H1 (cell line): ENCODE results near the gene DGCR8. TPM values are rescaled to one million over a fixed set of nuclear protein-coding genes. Genes with fewer than 3 reads are reported as not detected.

Experiments used
- CTCF ChIA-PET: fragments of 300-600 bp; sonication (Branson Sonifier 250); formaldehyde crosslinking; loops from one replicate; lab custom pipeline; 2021; ENCODE audit not compliant: partially characterized antibody; lab: Charles Lee
- POLR2A ChIA-PET: fragments of 300-600 bp; sonication (Branson Sonifier 250); formaldehyde crosslinking; loops from one replicate; lab custom pipeline; 2021; ENCODE audit warnings: inconsistent platforms; ENCODE audit not compliant: partially characterized antibody; lab: Charles Lee
- DNase-seq, 2 experiments: peaks; one replicate each; pipeline versions ENCODE4 v3.0.0 to v3.0.0-alpha.2; 2010 to 2022; ENCODE audit warnings: low spot score in 2 of 2, low read depth in 1 of 2, mixed read lengths in 1 of 2
- FAIRE-seq: peaks from 2 replicates; lab custom pipeline; 2011; peaks lifted over from hg19 to GRCh38; lab: Jason Lieb, UNC
- H2AFZ ChIP-seq: 2 replicates; pipeline ENCODE4 v1.8.1; 2012; ENCODE audit warnings: low read length, inconsistent platforms
- H2AK5ac ChIP-seq: 2 replicates; pipeline ENCODE4 v1.6.1; 2013; ENCODE audit warnings: low read depth, low read length
- H2BK120ac ChIP-seq: replicated peaks from 2 replicates; pipeline ENCODE3; 2013; ENCODE audit warnings: low read depth, low read length, inconsistent platforms
- H2BK12ac ChIP-seq: 2 replicates; pipeline ENCODE4 v1.6.1; 2013; ENCODE audit warnings: low read depth, low read length
- H2BK15ac ChIP-seq: 2 replicates; pipeline ENCODE4 v1.6.1; 2013; ENCODE audit warnings: low read length
- H2BK20ac ChIP-seq: 2 replicates; pipeline ENCODE4 v1.6.1; 2013; ENCODE audit warnings: low read length
- H2BK5ac ChIP-seq: 2 replicates; pipeline ENCODE4 v1.6.1; 2013; ENCODE audit warnings: low read depth, low read length
- H3K14ac ChIP-seq: 2 replicates; pipeline ENCODE4 v1.6.1; 2013; ENCODE audit warnings: inconsistent platforms; ENCODE audit not compliant: insufficient read length
- H3K18ac ChIP-seq: 2 replicates; pipeline ENCODE4 v1.6.1; 2013; ENCODE audit warnings: low read length; ENCODE audit errors: extremely low read depth
- H3K23ac ChIP-seq: 2 replicates; pipeline ENCODE4 v1.6.1; 2013; ENCODE audit warnings: inconsistent platforms; ENCODE audit not compliant: insufficient read length
- H3K23me2 ChIP-seq: 2 replicates; pipeline ENCODE4 v1.6.1; 2013; ENCODE audit warnings: low read depth, low read length
- H3K27ac ChIP-seq: 2 replicates; pipeline ENCODE4 v1.6.1; 2011; ENCODE audit warnings: low read depth, low read length, inconsistent platforms
- H3K27me3 ChIP-seq, 4 experiments: replicated peaks in 1 of 4; 1 replicate in 1 of 4; 2 replicates in 3 of 4; pipeline versions ENCODE4 v1.6.1 to v1.8.1; 2011 to 2013; ENCODE audit warnings: low read length in 3 of 4, mild to moderate bottlenecking in 3 of 4, inconsistent platforms in 2 of 4, mixed read lengths in 2 of 4, moderate library complexity in 1 of 4; ENCODE audit not compliant: control insufficient read depth in 3 of 4, insufficient read depth in 3 of 4; ENCODE audit errors: extremely low read depth in 1 of 4
- H3K36me3 ChIP-seq, 4 experiments: 2 replicates each; pipeline versions ENCODE4 v1.6.1 to v1.8.1; 2011 to 2013; ENCODE audit warnings: mild to moderate bottlenecking in 4 of 4, low read length in 3 of 4, moderate library complexity in 2 of 4, control low read depth in 1 of 4, inconsistent platforms in 1 of 4; ENCODE audit not compliant: insufficient read depth in 4 of 4, control insufficient read depth in 2 of 4
- H3K4ac ChIP-seq: replicated peaks from 2 replicates; pipeline ENCODE3; 2013; ENCODE audit warnings: low read length, low read depth, mixed read lengths, inconsistent platforms; ENCODE audit not compliant: insufficient read length
- H3K4me1 ChIP-seq, 4 experiments: replicated peaks in 1 of 4; 1 replicate in 1 of 4; 2 replicates in 3 of 4; pipeline versions ENCODE4 v1.6.1 to v1.8.1; 2011 to 2013; ENCODE audit warnings: low read length in 3 of 4, inconsistent platforms in 2 of 4, mixed read lengths in 1 of 4; ENCODE audit not compliant: insufficient read depth in 4 of 4, control insufficient read depth in 3 of 4
- H3K4me2 ChIP-seq, 2 experiments: 2 replicates each; pipeline versions ENCODE4 v1.6.1 to v1.8.1; 2011 to 2013; ENCODE audit warnings: low read depth in 2 of 2, low read length in 2 of 2, control low read depth in 1 of 2, inconsistent platforms in 1 of 2, mild to moderate bottlenecking in 1 of 2; ENCODE audit not compliant: insufficient read depth in 1 of 2
- H3K4me3 ChIP-seq, 4 experiments: fragments of 200-600, 300-600 bp in 1 of 4; sonication (generic), shearing (Covaris generic), sonication (Bioruptor Twin) in 1 of 4; 2 replicates each; pipeline versions ENCODE4 v1.5.1 to v1.8.1; 2011 to 2016; ENCODE audit warnings: low read length in 4 of 4, low read depth in 3 of 4, control low read depth in 2 of 4, inconsistent platforms in 2 of 4, mild to moderate bottlenecking in 2 of 4, mixed read lengths in 1 of 4, moderate library complexity in 1 of 4; ENCODE audit not compliant: insufficient read depth in 2 of 4; ENCODE audit errors: extremely low read depth in 1 of 4
- H3K56ac ChIP-seq: replicated peaks from 2 replicates; pipeline ENCODE3; 2013; ENCODE audit warnings: low read depth, mild to moderate bottlenecking, mixed read lengths, low read length, inconsistent platforms; ENCODE audit not compliant: insufficient read length
- H3K79me1 ChIP-seq: 2 replicates; pipeline ENCODE4 v1.6.1; 2013; ENCODE audit warnings: low read depth, low read length, control low read depth
- H3K79me2 ChIP-seq, 2 experiments: 2 replicates each; pipeline versions ENCODE4 v1.6.1 to v1.8.1; 2012 to 2013; ENCODE audit warnings: low read length in 2 of 2, mild to moderate bottlenecking in 2 of 2, inconsistent platforms in 1 of 2; ENCODE audit not compliant: insufficient read depth in 2 of 2, control insufficient read depth in 1 of 2
- H3K9ac ChIP-seq, 4 experiments: replicated peaks in 1 of 4; 1 replicate in 1 of 4; 2 replicates in 3 of 4; pipeline versions ENCODE4 v1.6.1 to v1.8.1; 2011 to 2013; ENCODE audit warnings: low read depth in 3 of 4, low read length in 3 of 4, control low read depth in 2 of 4, mild to moderate bottlenecking in 2 of 4, moderate library complexity in 2 of 4, inconsistent platforms in 1 of 4; ENCODE audit errors: extremely low read depth in 1 of 4
- H3K9me3 ChIP-seq, 2 experiments: 2 replicates each; pipeline versions ENCODE4 v1.6.1 to v1.8.1; 2012 to 2013; ENCODE audit warnings: mild to moderate bottlenecking in 2 of 2, moderate library complexity in 2 of 2, control low read depth in 1 of 2, inconsistent platforms in 1 of 2, low read depth in 1 of 2, low read length in 1 of 2, mixed read lengths in 1 of 2; ENCODE audit not compliant: insufficient read depth in 2 of 2
- H4K20me1 ChIP-seq, 2 experiments: replicated peaks in 1 of 2; 2 replicates each; pipeline versions ENCODE3 to v1.8.1; 2011 to 2013; ENCODE audit warnings: inconsistent platforms in 2 of 2, low read length in 2 of 2, mild to moderate bottlenecking in 1 of 2; ENCODE audit not compliant: insufficient read depth in 2 of 2, control insufficient read depth in 1 of 2
- H4K5ac ChIP-seq: 2 replicates; pipeline ENCODE4 v1.6.1; 2013; ENCODE audit warnings: low read length, low read depth, mixed read lengths, inconsistent platforms; ENCODE audit not compliant: insufficient read length
- H4K8ac ChIP-seq: 2 replicates; pipeline ENCODE4 v1.8.0; 2013; ENCODE audit warnings: mild to moderate bottlenecking, moderate library complexity, low read length, inconsistent platforms; ENCODE audit not compliant: insufficient read depth; ENCODE audit errors: extremely low read depth
- H4K91ac ChIP-seq: replicated peaks from 2 replicates; pipeline ENCODE3; 2013; ENCODE audit warnings: low read length, mixed read lengths, inconsistent platforms; ENCODE audit not compliant: insufficient read length
- HDAC6 ChIP-seq: IDR thresholded peaks from one replicate; pipeline ENCODE4 v1.7.1; 2012; ENCODE audit warnings: low read depth, mild to moderate bottlenecking, inconsistent platforms, low read length, moderate library complexity
- POLR2AphosphoS5 ChIP-seq: IDR thresholded peaks from 2 replicates; pipeline ENCODE4 v1.6.1; 2011; ENCODE audit warnings: low read depth, low read length
- TAF1 ChIP-seq: IDR thresholded peaks from 2 replicates; pipeline ENCODE4 v1.6.1; 2011; ENCODE audit warnings: mild to moderate bottlenecking, low read depth, low read length
- WGBS, 2 experiments: shearing (Covaris generic) in 1 of 2; methylation state at CpG; one replicate each; pipeline versions ENCODE4 v1.1.6 to v1.1.7; 2013 to 2015; ENCODE audit warnings: low lambda C conversion rate in 2 of 2, mixed read lengths in 2 of 2, inconsistent platforms in 1 of 2, low coverage in 1 of 2, missing lambda C conversion rate in 1 of 2; ENCODE audit not compliant: insufficient replicate concordance in 2 of 2, insufficient coverage in 1 of 2, insufficient read length in 1 of 2; ENCODE audit errors: extremely low coverage in 1 of 2, missing lambda C conversion rate in 1 of 2; 5-methylcytosine and 5-hydroxymethylcytosine counted together
- polyA plus RNA-seq, 7 experiments: library from polyadenylated mRNA; depleted of rRNA in 3 of 7; stranded (reverse) in 5 of 7; unstranded in 2 of 7; fragments of >200 nt in 5 of 7; fragments of 200-250 nt in 2 of 7; gene quantifications; 1 replicate in 5 of 7; 2 replicates in 1 of 7; 4 replicates in 1 of 7; pipeline versions ENCODE4 v1.2.1 to v1.2.3, GENCODE V29; 2011 to 2013; ENCODE audit warnings: missing spikeins in 2 of 7, mixed read lengths in 2 of 7
- total RNA-seq: library from RNA; stranded (reverse); fragmentation: NEBNext Ultra II Directional; extraction: Animal tissue kit (Norgen Biotek cat#: 25700); gene quantifications from 2 replicates; pipeline ENCODE4 v1.2.1, GENCODE V29; 2021

The DGCR8 gene
- total and polyA plus RNA-seq, 2 of the 8 experiments (the other 6 are each of a cell fraction or from before 2014, with no cell fraction given) = 23.7 to 43.7 TPM

DNA sequence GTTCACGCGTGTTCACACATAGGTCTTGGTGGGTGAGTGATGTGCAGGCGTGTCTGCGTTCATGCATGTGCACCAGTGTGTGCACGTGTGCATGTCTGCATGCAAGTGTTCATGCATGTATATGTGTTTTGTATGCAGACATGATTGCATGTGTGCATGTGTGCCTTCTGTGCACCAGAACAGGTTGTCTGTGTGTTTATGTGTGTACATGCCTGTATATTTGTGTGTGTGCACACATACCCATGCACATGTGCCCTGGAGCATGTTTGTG, 56.5 kb downstream of the DGCR8 start:
- Histone ChIP-seq H3K4me3 (no peak overlapping the region), H2AFZ (no peak overlapping the region), H3K4me2 (no peak overlapping the region), H3K9ac (no peak overlapping the region; a peak in 1 of 7 replicates), H3K79me1 (peaks cover 21% of the 10 kb centered on the region), H3K36me3 (0 out of 8 replicates have a peak, but pooled peaks cover 0 to 4% (median 0%) of the 10 kb centered on the region in 4 experiments), H2BK15ac (no peak overlapping the region), H2BK20ac (no peak overlapping the region), H3K4me1 (peaks cover 0 to 7% (median 6%) of the 10 kb centered on the region in 4 experiments; a peak in 4 of 7 replicates), H2BK5ac (peak overlapping the region; percentile 90), H3K9me3 (no peaks in the 10 kb centered on the region), H2BK12ac (no peak overlapping the region), H3K4ac (peak overlapping the region; percentile 85), H3K56ac (no peak overlapping the region), H4K5ac (no peak overlapping the region), H3K14ac (no peak overlapping the region), H4K20me1 (peaks cover 15 to 36% of the 10 kb centered on the region in 2 experiments), H3K23me2 (peaks cover 7% of the 10 kb centered on the region; the same call in 1 of the 2 replicates), H3K18ac (no peak overlapping the region), H3K23ac (no peak overlapping the region), H3K27me3 (no peaks in the 10 kb centered on the region; a peak in 2 of 7 replicates), H3K79me2 (peaks cover 0 to 21% of the 10 kb centered on the region in 2 experiments; a peak in 3 of 4 replicates), H3K27ac (no peak overlapping the region), H2BK120ac (no peak overlapping the region), H2AK5ac (no peak overlapping the region), H4K8ac (no peak overlapping the region), H4K91ac (no peak overlapping the region)
- ChIA-PET POLR2A (interaction anchor here (6.3 to 10.1 kb wide), 2 partner anchors 9 to 18 kb away, joined by 40 to 104 read pairs; partner anchors contain the start of gene TRMT2A), CTCF (no interaction called here)
- FAIRE-seq (no peak), DNase-seq (no peak)
- TF ChIP-seq POLR2AphosphoS5 = no peak
- TF ChIP-seq HDAC6 = no peak
- no peak for TF ChIP-seq TAF1
- 88% methylated on average over 5 of the region's 5 CpGs; no CpG with 5 or more reads in 1 of the 2 experiments for WGBS, 2 experiments
